ENCODE results near the gene P2RY2.

DNA sequence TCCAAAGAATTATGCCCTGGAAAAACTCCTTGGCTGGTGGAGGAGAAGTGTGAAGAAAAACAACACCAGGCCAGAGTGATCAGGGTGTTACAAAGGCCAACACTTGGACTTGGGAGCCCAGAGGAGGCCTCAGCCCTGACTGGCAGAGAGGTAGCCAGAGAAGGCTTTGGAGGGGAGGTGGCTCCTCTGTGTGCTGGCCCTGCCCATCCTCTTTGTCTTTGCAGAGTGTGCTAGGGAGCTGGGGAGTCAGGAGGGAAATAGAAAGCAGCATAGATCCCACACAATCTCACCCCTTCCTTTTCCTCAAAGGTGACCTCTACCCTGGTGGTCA is 42.0 kb downstream of the P2RY2 start:
- TF ChIP-seq, protein P1, sequence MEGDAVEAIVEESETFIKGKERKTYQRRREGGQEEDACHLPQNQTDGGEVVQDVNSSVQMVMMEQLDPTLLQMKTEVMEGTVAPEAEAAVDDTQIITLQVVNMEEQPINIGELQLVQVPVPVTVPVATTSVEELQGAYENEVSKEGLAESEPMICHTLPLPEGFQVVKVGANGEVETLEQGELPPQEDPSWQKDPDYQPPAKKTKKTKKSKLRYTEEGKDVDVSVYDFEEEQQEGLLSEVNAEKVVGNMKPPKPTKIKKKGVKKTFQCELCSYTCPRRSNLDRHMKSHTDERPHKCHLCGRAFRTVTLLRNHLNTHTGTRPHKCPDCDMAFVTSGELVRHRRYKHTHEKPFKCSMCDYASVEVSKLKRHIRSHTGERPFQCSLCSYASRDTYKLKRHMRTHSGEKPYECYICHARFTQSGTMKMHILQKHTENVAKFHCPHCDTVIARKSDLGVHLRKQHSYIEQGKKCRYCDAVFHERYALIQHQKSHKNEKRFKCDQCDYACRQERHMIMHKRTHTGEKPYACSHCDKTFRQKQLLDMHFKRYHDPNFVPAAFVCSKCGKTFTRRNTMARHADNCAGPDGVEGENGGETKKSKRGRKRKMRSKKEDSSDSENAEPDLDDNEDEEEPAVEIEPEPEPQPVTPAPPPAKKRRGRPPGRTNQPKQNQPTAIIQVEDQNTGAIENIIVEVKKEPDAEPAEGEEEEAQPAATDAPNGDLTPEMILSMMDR (IDR thresholded peaks at IDR 0.05) = no peak
- TF ChIP-seq POLR2A (IDR thresholded peaks at IDR 0.05) = no peak
